ENCODE measurements around the gene MAN2A1. TPM values are rescaled to one million over a fixed set of nuclear protein-coding genes. Genes with fewer than 3 reads are reported as not detected.

MAN2A1 gene
- total RNA-seq, 1 donor from 2014 or later = 33.9 TPM

DNA sequence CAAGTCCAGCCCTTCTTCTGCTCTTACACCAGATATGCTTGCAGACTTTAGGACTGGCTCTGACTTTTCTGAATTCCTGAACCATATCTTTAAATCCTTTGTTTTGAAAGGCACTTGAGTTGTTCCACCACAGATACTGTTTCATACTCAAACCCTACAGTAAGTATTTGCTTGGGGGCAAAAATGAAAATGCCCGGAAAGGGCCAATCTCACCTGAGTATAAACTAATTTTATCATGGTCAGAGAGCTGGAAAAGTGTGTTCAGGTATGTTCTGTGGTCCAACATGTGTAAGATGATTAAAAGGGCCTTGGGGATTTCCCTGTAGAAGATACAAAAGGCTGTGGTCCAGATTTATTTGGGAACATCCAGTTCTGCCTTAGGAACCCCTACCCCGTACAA is 225.2 kb downstream of the MAN2A1 start:
- Histone ChIP-seq H3K9me3 (no peaks in the 10 kb centered on the region), H3K4me1 (no peaks in the 10 kb centered on the region), H3K4me3 (no peak overlapping the region), H3K36me3 (no peaks in the 10 kb centered on the region), H3K27ac (no peak overlapping the region), H3K27me3 (no peaks in the 10 kb centered on the region)
- DNase-seq (ENCODE audit: extremely low spot score in 2 of 2) = no peak
- TF ChIP-seq POLR2A (IDR thresholded peaks at IDR 0.05) (no peak), CTCF (IDR thresholded peaks at IDR 0.05) (no peak), POLR2AphosphoS5 (IDR thresholded peaks at IDR 0.05; ENCODE audit: insufficient read depth in 1 of 2, low read depth in 1 of 2) (no peak)
- intact Hi-C loops (cut with DNase I) = no loop called here

- H3K27ac ChIP-seq = no peak overlapping the region
- H3K4me3 ChIP-seq = no peak overlapping the region
- TF ChIP-seq POLR2AphosphoS5 (IDR thresholded peaks at IDR 0.05; ENCODE audit: insufficient read depth in 1 of 2, low read depth in 1 of 2) = no peak
- TF ChIP-seq POLR2A (IDR thresholded peaks at IDR 0.05) = no peak
- TF ChIP-seq CTCF (IDR thresholded peaks at IDR 0.05) = no peak
- no peaks in the 10 kb centered on the region for H3K27me3 ChIP-seq
- intact Hi-C loops (cut with DNase I) = no loop called here
- H3K36me3 ChIP-seq = no peaks in the 10 kb centered on the region
- H3K4me1 ChIP-seq = no peaks in the 10 kb centered on the region
- no peaks in the 10 kb centered on the region for H3K9me3 ChIP-seq
- DNase-seq (ENCODE audit: extremely low spot score in 2 of 2) = no peak
Observed at GRCh38 chr5:109916481-109917153, 226.9 kb downstream of the MAN2A1 start.
